OCI-LY1 (cell line): Measurements from ENCODE around the gene SLC47A1.

Experiments used
- CTCF ChIP-seq: fragments of 200-600 bp; sonication (generic), shearing (Covaris generic); IDR thresholded peaks from 2 replicates; pipeline ENCODE4 v1.5.1; 2017; ENCODE audit warnings: mild to moderate bottlenecking, antibody characterized with exemption, low read length, moderate library complexity, mixed read lengths
- EZH2 ChIP-seq: fragments of 200-600 bp; sonication (generic), shearing (Covaris generic); IDR thresholded peaks from 2 replicates; pipeline ENCODE4 v1.8.0; 2017; ENCODE audit warnings: borderline replicate concordance, mixed run types, mild to moderate bottlenecking, antibody characterized with exemption, low read length, moderate library complexity, mixed read lengths

- no peak for TF ChIP-seq CTCF
- no peak for TF ChIP-seq EZH2
Measured at GRCh38 chr17:19610311-19610710, 76.7 kb downstream of the SLC47A1 start.
